ENCODE results near the gene SIRT3. TPM values are rescaled to one million over a fixed set of nuclear protein-coding genes. Genes with fewer than 3 reads are reported as not detected.

The SIRT3 gene
- total RNA-seq, 2 donors from 2014 or later = 17.1 to 17.5 TPM

DNA sequence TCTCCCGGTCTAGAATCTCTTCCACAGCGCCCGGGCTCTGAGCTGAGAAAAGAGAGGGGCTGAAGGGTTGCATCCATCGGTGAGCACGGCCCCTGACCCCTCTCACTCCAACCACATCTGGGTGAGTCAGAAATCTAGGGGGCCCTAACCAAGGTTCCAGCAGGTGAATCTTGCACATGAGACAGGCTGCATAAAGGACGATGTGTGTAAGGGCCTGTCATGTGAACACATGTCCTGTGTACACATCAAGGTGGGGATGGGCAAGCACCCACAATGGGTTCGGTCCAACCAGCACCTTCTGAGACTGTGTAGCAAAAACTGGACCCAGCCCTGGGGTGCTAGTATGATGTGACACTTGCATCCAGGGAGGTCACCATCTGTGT lies 30.1 kb downstream of the SIRT3 start:
- no peaks in the 10 kb centered on the region for H3K9me3 ChIP-seq (ENCODE audit: control insufficient read depth, low read length, poor library complexity, severe bottlenecking)
- Mint-ChIP-seq H3K4me3 (peak overlapping the region; percentile 98), H3K4me1 (peaks cover 43% of the 10 kb centered on the region), H3K36me3 (ENCODE audit: low read depth) (peaks cover 5% of the 10 kb centered on the region), H3K27ac (peak overlapping the region; percentile 97), H3K27me3 (no peaks in the 10 kb centered on the region)
- DNase-seq (no peak), ATAC-seq (no peak)

DNA sequence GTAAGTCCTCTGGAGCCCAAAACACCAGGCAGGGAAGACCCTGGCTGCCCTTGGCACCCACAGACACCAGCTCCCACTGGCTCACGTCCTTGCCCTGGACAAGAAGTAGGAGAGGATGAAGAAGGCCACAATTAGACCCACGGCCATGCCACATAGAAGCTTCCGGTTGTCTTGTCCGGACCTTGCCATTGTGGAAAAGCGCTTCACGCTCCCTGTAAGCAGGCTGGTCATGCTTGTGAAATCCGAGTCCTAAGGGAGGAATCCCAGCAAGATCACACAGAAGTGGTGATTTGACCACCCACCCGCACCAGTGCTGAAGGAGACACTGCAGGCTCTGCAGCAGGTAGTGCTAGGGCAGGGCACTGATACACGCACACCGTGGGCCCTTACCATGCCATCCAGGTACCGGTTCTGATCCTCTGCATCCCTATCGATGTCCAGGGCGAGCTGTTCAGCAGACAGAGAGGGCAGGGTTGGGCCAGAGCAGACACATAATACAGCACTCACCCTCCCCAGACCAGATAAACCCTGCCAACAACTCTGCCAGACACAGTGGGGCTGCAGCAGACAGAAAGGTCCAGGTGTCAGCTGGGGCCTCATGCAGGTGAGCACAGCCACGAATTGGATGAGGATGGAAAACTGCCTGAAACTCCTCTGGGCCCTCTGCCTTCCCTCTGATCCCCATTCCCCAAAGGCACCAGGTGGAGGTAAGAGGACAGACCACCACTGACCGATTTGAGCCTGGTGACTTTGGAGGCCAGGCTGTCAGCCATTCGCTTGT lies 30.7 kb downstream of the SIRT3 start:
- no peak for ATAC-seq
- H3K27ac Mint-ChIP-seq = peak overlapping the region; percentile 97
- peaks cover 5% of the 10 kb centered on the region for H3K36me3 Mint-ChIP-seq (ENCODE audit: low read depth)
- H3K9me3 ChIP-seq (ENCODE audit: control insufficient read depth, low read length, poor library complexity, severe bottlenecking) = no peaks in the 10 kb centered on the region
- peaks cover 43% of the 10 kb centered on the region for H3K4me1 Mint-ChIP-seq
- H3K4me3 Mint-ChIP-seq = peak overlapping the region; percentile 98
- DNase-seq = no peak
- no peaks in the 10 kb centered on the region for H3K27me3 Mint-ChIP-seq

DNA sequence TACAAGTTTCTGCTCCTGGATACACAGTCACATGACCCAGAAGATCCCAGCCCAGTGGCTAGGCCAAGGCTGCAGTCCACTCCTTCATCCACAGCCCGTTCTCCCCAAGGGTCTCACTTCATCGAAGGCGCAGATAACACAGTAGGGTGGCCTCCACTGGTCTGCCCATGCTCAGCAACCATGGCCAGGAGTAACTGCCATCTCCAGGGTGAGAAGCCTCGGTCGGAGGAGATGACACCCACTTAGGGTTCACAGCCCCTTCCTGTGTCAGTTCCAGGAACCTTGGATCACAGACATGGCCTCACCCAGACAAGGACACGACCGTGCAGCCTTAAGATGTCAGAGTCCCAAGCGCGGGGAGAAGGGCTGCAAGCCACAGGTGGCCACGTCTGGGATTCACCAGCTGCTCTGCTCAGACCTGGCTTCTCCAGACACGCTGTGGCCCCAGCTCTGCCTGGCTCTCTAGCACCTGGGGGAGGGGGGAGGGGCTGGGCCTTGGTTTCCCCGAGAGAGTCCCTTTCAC lies 31.5 kb downstream of the SIRT3 start:
- DNase-seq = no peak
- no peak for ATAC-seq
- H3K9me3 ChIP-seq (ENCODE audit: control insufficient read depth, low read length, poor library complexity, severe bottlenecking) = no peaks in the 10 kb centered on the region
- Mint-ChIP-seq H3K27me3 (no peaks in the 10 kb centered on the region), H3K27ac (no peak overlapping the region), H3K4me1 (peaks cover 37% of the 10 kb centered on the region), H3K4me3 (peak overlapping the region; percentile 47), H3K36me3 (ENCODE audit: low read depth) (peaks cover 5% of the 10 kb centered on the region)

- H3K27me3 Mint-ChIP-seq = no peaks in the 10 kb centered on the region
- H3K4me3 Mint-ChIP-seq = peak overlapping the region; percentile 47
These were observed 32.1 kb downstream of the SIRT3 start for GRCh38 chr11:203945-204586.

GRCh38 chr11:203056-203944 lies 32.8 kb downstream of the SIRT3 start:
- H3K36me3 Mint-ChIP-seq (ENCODE audit: low read depth) = peaks cover 5% of the 10 kb centered on the region
- ATAC-seq (no peak), DNase-seq (no peak)
- H3K9me3 ChIP-seq (ENCODE audit: control insufficient read depth, low read length, poor library complexity, severe bottlenecking) = no peaks in the 10 kb centered on the region
- peaks cover 39% of the 10 kb centered on the region for H3K4me1 Mint-ChIP-seq
- H3K27ac Mint-ChIP-seq = peak overlapping the region; percentile 91
- no peaks in the 10 kb centered on the region for H3K27me3 Mint-ChIP-seq
- peak overlapping the region; percentile 36 for H3K4me3 Mint-ChIP-seq

More at GRCh38 chr11:203945-204586, 32.1 kb downstream of the SIRT3 start:
- H3K9me3 ChIP-seq (ENCODE audit: control insufficient read depth, low read length, poor library complexity, severe bottlenecking) = no peaks in the 10 kb centered on the region
- DNase-seq (no peak), ATAC-seq (no peak)
- peaks cover 5% of the 10 kb centered on the region for H3K36me3 Mint-ChIP-seq (ENCODE audit: low read depth)
- H3K4me1 Mint-ChIP-seq = peaks cover 37% of the 10 kb centered on the region
- H3K27ac Mint-ChIP-seq = peak overlapping the region; percentile 91

GRCh38 chr11:202490-202889 lies 33.7 kb downstream of the SIRT3 start:
- H3K4me1 Mint-ChIP-seq = peaks cover 37% of the 10 kb centered on the region
- H3K36me3 Mint-ChIP-seq (ENCODE audit: low read depth) = peaks cover 3% of the 10 kb centered on the region
- ATAC-seq (no peak), DNase-seq (no peak)
- H3K27me3 Mint-ChIP-seq = no peaks in the 10 kb centered on the region
- peak overlapping the region; percentile 50 for H3K4me3 Mint-ChIP-seq
- H3K27ac Mint-ChIP-seq = peak overlapping the region; percentile 91
- no peaks in the 10 kb centered on the region for H3K9me3 ChIP-seq (ENCODE audit: control insufficient read depth, low read length, poor library complexity, severe bottlenecking)

GRCh38 chr11:201966-202365 lies 34.2 kb downstream of the SIRT3 start:
- H3K27me3 Mint-ChIP-seq = no peaks in the 10 kb centered on the region
- no peaks in the 10 kb centered on the region for H3K9me3 ChIP-seq (ENCODE audit: control insufficient read depth, low read length, poor library complexity, severe bottlenecking)
- H3K36me3 Mint-ChIP-seq (ENCODE audit: low read depth) = peaks cover 3% of the 10 kb centered on the region
- peak overlapping the region; percentile 91 for H3K27ac Mint-ChIP-seq
- ATAC-seq = no peak
- H3K4me3 Mint-ChIP-seq = peak overlapping the region; percentile 50
- H3K4me1 Mint-ChIP-seq = peaks cover 36% of the 10 kb centered on the region
- DNase-seq = no peak

DNA sequence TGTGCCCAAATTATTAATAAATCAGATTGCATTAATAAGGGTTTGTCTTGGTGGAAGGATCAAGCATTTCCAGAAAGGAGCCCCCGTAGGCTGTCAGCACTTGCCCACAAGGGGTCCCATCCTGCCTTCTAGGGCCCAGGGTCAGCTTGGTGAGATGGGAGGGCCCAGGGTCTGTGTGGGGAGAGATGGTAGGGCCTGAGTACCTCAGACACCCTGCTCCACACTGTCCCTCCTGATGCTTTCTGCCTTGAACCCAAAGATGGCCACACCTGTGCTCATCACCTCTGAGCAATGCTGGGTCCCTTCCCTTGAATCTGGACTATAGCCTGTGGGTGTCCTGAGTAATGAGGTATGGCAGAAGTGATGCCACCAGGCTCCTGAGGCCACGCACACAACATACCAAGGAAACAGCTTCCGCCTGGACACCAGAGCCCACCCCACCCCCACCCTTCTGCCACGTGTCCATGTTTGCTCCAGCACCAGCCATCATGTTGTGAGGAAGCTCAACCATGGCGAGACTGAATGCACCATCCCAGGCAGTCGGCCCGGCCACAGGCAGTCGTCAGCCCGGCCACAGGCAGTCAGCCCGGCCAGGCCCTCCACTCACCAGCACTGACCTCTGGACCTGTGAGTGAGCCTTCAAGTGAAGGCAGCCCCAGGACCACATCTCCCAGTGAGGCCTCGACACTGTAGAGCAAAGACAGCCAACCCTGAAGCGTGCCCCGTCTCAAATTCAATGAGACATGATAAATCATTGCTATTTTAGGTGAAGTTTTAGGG lies 35.7 kb downstream of the SIRT3 start:
- H3K27ac Mint-ChIP-seq = no peak overlapping the region
- DNase-seq = no peak

DNA sequence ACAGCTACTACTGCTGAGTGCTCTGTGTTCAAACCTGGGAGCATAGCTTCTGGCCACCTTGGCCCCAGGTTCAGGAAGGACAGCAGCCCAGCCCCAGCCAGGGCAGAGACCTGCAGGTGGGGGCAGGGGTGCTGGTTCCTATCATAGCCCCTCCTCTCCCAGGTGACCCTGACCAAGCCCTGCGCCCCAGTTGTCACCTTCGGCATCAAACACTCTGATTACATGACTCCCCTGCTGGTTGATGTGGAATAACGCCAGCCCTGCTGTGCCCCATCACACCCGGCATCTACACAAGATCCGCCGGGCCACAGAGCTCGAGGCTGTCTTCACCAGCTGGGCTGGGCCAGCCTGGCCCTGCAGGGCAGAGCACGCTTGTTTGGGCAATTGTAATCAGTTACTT lies 36.4 kb downstream of the SIRT3 start:
- no peak for DNase-seq
- Mint-ChIP-seq H3K4me3 (no peak overlapping the region), H3K27ac (no peak overlapping the region), H3K36me3 (ENCODE audit: low read depth) (peaks cover 3% of the 10 kb centered on the region), H3K27me3 (no peaks in the 10 kb centered on the region), H3K4me1 (peaks cover 27% of the 10 kb centered on the region)
- ATAC-seq = no peak
- no peaks in the 10 kb centered on the region for H3K9me3 ChIP-seq (ENCODE audit: control insufficient read depth, low read length, poor library complexity, severe bottlenecking)

More for the DNA sequence above, 35.7 kb downstream of the SIRT3 start:
- Mint-ChIP-seq H3K4me3 (no peak overlapping the region), H3K27me3 (no peaks in the 10 kb centered on the region), H3K36me3 (ENCODE audit: low read depth) (peaks cover 3% of the 10 kb centered on the region), H3K4me1 (peaks cover 27% of the 10 kb centered on the region)
- ATAC-seq = no peak
- H3K9me3 ChIP-seq (ENCODE audit: control insufficient read depth, low read length, poor library complexity, severe bottlenecking) = no peaks in the 10 kb centered on the region

DNA sequence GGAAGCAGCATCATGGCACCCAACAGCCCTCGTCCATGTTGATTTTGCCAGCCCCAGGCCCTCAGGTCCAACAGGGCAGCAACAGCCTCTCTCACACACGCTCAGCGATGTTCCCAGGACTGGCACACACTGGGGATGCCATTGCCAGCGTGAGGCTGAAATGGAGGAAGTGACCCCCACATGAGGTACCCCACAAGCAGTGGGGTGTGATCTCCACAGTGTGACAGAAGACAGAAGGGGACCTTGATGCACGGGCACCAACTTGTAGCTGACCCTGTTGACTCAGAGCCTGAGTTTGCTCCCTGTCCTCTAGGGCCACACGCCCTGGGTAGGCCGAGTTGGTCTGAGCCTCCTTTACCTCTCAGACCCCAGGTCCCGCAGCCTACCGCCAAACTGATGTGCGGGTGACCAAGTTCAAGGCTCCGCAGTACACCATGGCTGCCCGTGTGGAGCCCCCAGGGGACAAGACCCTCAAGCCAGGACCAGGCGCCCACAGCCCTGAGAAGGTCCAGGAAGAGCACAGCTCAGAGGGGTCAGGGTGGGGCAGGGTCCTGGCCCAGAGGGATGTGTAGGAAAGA lies 37.0 kb downstream of the SIRT3 start:
- no peaks in the 10 kb centered on the region for H3K9me3 ChIP-seq (ENCODE audit: control insufficient read depth, low read length, poor library complexity, severe bottlenecking)
- ATAC-seq (no peak), DNase-seq (no peak)
- Mint-ChIP-seq H3K4me1 (peaks cover 27% of the 10 kb centered on the region), H3K27ac (no peak overlapping the region), H3K36me3 (ENCODE audit: low read depth) (peaks cover 3% of the 10 kb centered on the region), H3K4me3 (no peak overlapping the region), H3K27me3 (no peaks in the 10 kb centered on the region)

DNA sequence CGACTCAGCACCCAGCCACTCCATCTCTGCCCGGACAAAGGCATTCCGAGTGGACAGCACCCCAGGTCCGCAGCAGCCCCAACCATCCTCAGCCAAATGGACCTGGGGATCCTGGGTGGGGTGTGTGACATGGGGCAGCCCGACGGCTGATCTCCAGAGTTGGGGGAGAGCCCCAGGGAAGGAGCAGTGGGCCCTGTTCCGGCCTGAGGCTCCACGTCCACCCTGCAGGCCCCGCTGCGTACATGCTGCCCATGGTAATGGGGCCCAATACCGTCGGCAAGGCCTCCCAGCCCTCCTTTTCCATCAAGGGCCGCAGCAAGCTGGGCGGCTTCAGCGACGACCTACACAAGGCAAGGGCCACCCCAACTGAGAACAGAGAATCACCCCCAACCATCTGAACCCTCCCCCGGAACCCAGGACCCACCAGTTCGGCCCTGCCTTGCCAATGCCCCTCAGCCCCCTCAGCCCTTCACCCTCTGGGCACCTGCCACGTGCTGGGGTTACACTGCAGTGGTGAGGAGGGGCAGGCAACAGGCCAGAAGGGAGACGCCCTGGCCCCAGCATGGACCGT lies 37.8 kb downstream of the SIRT3 start:
- Mint-ChIP-seq H3K4me1 (peaks cover 20% of the 10 kb centered on the region), H3K27me3 (no peaks in the 10 kb centered on the region), H3K27ac (no peak overlapping the region), H3K36me3 (ENCODE audit: low read depth) (no peaks in the 10 kb centered on the region), H3K4me3 (no peak overlapping the region)
- no peaks in the 10 kb centered on the region for H3K9me3 ChIP-seq (ENCODE audit: control insufficient read depth, low read length, poor library complexity, severe bottlenecking)
- DNase-seq (no peak), ATAC-seq (no peak)

DNA sequence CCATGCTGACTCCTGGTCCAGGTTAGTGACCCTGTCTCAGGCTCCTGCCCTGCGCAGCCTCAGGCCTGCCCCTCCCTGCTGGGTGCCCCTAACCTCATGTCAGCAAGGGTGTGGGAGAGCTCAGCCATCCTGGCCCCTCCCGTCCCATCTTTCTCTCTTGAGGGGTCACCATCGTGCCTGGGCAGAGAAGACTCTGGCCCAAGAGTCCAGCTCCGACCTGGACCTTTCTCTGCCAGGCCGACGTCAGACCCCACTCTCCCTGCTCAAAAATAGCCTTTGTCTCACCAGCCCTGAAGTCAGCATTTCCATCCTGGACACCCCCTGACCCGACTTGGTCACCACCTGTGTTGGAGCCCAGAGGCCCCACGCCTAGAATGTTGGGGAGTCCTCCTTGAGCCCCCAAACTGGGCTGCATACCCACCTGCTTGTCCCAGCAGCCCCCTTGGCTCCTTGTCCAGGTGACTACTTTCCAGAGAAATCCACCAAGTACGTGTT lies 38.4 kb downstream of the SIRT3 start:
- Mint-ChIP-seq H3K27ac (no peak overlapping the region), H3K4me3 (no peak overlapping the region), H3K27me3 (no peaks in the 10 kb centered on the region), H3K36me3 (ENCODE audit: low read depth) (no peaks in the 10 kb centered on the region), H3K4me1 (peaks cover 14% of the 10 kb centered on the region)
- H3K9me3 ChIP-seq (ENCODE audit: control insufficient read depth, low read length, poor library complexity, severe bottlenecking) = no peaks in the 10 kb centered on the region
- DNase-seq (no peak), ATAC-seq (no peak)
